AG10803 (cell line): ENCODE results near the gene SEC24B.

Experiments
- DNase-seq: peaks from one replicate; pipeline ENCODE4 v3.0.0; 2010; ENCODE audit warnings: low read depth
- H3K4me3 ChIP-seq: 2 replicates; pipeline ENCODE4 v1.5.1; 2011; ENCODE audit warnings: mild to moderate bottlenecking, low read length, control low read depth
- TF ChIP-seq, protein P1 (sequence below): conservative IDR thresholded peaks from 2 replicates; pipeline ENCODE4 v1.5.1; 2011; ENCODE audit warnings: mild to moderate bottlenecking, low read length, control low read depth, inconsistent platforms

Gene SEC24B

GRCh38 chr4:109465069-109465468, 31.5 kb downstream of the SEC24B start:
- TF ChIP-seq, protein P1, sequence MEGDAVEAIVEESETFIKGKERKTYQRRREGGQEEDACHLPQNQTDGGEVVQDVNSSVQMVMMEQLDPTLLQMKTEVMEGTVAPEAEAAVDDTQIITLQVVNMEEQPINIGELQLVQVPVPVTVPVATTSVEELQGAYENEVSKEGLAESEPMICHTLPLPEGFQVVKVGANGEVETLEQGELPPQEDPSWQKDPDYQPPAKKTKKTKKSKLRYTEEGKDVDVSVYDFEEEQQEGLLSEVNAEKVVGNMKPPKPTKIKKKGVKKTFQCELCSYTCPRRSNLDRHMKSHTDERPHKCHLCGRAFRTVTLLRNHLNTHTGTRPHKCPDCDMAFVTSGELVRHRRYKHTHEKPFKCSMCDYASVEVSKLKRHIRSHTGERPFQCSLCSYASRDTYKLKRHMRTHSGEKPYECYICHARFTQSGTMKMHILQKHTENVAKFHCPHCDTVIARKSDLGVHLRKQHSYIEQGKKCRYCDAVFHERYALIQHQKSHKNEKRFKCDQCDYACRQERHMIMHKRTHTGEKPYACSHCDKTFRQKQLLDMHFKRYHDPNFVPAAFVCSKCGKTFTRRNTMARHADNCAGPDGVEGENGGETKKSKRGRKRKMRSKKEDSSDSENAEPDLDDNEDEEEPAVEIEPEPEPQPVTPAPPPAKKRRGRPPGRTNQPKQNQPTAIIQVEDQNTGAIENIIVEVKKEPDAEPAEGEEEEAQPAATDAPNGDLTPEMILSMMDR: no peak
- peak; percentile 31 for DNase-seq

GRCh38 chr4:109469915-109470314, 36.3 kb downstream of the SEC24B start:
- H3K4me3 ChIP-seq: no peak overlapping the region
- DNase-seq: no peak
- TF ChIP-seq, protein P1: no peak

More at GRCh38 chr4:109465069-109465468, 31.5 kb downstream of the SEC24B start:
- no peak overlapping the region for H3K4me3 ChIP-seq

GRCh38 chr4:109472343-109472761, 38.7 kb downstream of the SEC24B start:
- TF ChIP-seq, protein P1: no peak
- H3K4me3 ChIP-seq: no peak overlapping the region
- DNase-seq: peak; percentile 47

- no peak overlapping the region for H3K4me3 ChIP-seq
- no peak for DNase-seq
- TF ChIP-seq, protein P1: no peak
Observed at GRCh38 chr4:109473824-109474223, 40.2 kb downstream of the SEC24B start.

DNA sequence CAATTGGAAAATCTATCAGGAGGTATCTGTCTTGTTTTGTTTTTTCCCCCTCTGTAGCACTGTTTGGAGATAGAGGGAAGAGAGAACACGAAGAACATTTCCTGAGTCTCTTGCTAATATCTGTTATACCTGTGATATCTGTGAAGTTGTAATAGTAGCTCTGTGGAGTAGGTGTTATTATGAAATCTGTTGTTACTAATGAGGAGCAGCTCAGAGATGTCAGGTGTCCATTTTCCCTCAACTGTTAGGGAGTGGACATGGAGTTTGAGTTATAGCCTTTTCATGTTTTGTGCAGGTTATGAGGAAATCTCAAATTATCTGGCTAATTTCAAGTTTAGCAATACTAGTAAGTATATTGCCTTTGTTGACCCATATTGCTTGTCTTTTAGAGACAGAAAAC, 52.4 kb downstream of the SEC24B start:
- no peak for DNase-seq
- TF ChIP-seq, protein P1: no peak
- no peak overlapping the region for H3K4me3 ChIP-seq

DNA sequence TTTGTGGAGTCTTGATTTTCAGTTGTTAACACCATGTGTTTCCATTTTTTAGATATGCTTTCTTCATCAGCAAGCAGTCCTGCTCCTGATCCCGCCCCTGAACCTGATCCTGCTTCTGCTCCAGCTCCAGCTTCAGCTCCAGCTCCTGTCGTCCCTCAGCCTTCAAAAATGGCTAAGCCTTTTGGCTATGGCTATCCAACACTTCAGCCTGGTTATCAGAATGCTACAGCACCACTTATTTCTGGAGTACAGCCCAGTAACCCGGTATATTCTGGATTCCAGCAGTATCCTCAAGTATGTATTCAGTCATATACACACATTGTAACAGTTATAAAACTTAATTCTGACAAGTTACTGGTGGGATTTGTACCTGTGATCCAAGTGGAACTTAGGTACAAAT, 60.9 kb downstream of the SEC24B start:
- DNase-seq: no peak
- TF ChIP-seq, protein P1: no peak
- H3K4me3 ChIP-seq: no peak overlapping the region

DNA sequence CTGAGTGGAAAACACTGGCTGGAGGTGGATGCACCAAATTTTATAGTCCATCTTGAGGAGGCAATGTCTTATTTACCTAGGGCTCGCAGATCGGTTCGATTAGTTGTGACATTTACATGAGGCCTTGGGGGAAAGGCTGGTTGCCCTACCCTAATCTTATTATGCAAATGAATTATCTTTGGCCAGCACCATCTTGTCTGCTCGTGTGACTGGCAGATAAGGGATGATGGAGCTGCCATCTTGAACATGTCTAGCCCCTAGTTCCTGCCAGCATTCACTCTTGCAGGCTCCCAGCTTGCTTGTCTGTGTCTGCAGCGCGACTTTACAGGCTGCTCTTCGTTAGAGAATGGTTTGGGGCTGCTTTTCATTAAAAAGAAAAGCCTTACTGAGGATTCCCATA, 61.9 kb downstream of the SEC24B start:
- no peak for DNase-seq
- TF ChIP-seq, protein P1: no peak
- H3K4me3 ChIP-seq: no peak overlapping the region
